ENCODE results near the gene FAM135A.

The FAM135A gene

DNA sequence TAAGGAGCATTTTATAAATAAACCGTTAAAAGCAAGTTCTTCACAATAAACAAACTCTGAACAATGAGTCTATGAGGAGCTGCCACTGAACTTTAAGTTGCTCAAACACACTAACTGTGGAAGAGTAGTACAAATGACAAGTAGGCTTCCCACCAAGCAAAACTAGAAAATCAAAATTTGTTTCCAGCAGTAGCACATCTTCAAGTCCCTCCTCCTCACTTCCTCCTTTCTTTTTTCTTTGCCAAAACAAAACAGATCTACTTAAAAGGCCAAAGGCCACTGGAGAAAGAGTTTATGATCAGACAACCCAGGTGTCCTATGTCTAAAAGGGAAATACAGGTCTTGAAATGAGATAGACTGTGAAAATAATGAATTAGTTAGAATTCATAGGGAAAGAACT, 17.1 kb upstream of the FAM135A start:
- TF ChIP-seq, protein P1, sequence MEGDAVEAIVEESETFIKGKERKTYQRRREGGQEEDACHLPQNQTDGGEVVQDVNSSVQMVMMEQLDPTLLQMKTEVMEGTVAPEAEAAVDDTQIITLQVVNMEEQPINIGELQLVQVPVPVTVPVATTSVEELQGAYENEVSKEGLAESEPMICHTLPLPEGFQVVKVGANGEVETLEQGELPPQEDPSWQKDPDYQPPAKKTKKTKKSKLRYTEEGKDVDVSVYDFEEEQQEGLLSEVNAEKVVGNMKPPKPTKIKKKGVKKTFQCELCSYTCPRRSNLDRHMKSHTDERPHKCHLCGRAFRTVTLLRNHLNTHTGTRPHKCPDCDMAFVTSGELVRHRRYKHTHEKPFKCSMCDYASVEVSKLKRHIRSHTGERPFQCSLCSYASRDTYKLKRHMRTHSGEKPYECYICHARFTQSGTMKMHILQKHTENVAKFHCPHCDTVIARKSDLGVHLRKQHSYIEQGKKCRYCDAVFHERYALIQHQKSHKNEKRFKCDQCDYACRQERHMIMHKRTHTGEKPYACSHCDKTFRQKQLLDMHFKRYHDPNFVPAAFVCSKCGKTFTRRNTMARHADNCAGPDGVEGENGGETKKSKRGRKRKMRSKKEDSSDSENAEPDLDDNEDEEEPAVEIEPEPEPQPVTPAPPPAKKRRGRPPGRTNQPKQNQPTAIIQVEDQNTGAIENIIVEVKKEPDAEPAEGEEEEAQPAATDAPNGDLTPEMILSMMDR (IDR thresholded peaks at IDR 0.05; ENCODE audit: extremely low read depth, missing control alignments): no peak
- no peak for DNase-seq (ENCODE audit: low spot score)

DNA sequence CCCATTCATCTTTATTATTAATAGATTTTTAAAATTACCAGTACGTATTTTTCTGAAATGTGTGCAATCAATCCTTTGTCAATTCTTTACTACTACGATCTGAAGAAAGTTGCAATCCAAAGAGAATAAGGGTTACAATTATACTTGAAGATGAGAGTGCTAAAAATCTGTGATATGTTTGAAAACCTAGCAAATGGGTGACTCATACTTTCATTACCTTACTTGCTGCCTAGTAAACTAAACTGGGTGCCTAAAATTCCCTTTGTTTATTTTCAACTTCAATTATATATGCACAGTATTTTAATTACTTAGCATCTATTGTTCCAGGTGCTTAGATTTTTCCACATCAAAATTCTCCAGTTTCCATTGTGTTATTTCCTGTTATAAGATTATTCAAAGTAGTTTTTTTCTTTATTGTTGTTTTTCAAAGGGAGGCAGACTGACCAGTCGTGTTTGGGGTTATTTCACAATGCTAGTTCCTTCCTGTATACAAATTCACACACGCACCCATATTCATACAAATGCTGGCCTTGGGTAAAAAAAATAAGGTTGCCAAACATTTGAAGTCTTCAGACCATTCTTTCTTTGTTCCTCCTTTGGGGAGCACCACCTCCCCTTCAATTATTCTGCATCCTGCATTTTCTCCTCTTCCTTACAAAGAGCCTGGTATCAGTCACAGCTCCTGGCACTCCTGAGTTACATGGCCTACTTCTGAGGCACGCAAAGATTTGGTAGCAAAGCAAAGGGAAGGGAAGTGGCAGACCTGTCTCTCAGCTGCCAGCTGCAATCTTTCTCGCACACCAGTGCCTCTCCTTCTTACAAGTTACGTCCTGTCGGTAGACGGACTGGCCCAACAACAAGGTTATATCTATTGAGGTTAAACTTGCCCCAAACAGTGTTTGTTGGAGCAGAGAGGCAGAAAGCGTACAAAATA, 16.2 kb upstream of the FAM135A start:
- TF ChIP-seq, protein P1 (IDR thresholded peaks at IDR 0.05; ENCODE audit: extremely low read depth, missing control alignments): no peak
- no peak for DNase-seq (ENCODE audit: low spot score)

DNA sequence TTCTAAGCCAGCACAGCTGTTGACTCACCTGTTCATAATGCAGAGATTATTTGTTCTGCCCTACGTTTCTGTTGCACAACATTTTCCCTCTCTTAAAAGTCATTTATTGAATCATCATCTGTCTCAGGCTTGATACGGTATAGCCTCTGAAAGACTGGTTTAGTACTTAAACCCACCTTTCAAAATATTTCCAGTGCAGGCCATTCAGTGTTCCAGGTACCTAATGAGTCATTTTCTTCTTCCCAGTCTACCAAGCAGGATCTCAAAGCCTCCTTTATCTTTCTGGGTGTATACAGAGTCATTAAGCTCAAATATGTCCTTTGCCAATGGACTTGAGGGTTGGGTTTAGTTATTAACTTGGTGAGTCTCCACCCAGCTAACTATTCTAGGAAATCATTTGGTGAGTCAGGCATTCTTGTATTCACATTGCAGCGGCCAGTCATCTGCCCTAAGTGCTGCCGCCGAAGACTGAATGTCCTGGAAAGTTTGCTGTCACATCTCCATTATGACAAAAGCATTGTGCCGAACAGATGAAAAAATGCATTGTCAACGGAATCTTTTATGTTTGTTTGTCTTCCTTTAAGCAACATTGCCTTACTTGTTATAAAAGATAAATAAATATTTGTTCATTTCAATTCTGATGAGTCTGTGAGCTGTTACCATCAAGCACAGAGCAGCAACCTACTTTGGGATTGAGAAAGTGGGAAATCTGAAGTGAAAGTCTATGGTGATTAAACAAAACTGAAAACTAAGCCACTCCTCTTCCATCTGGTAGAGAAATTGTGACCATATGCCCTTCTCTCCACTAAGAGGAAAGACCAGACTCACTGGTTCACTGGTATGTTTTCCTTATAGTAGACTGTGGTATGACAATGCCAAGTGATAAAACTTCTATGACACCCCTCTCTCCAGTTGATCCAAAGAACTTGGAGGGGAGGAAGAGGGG, 14.3 kb upstream of the FAM135A start:
- DNase-seq (ENCODE audit: low spot score): no peak
- TF ChIP-seq, protein P1 (IDR thresholded peaks at IDR 0.05; ENCODE audit: extremely low read depth, missing control alignments): no peak

DNA sequence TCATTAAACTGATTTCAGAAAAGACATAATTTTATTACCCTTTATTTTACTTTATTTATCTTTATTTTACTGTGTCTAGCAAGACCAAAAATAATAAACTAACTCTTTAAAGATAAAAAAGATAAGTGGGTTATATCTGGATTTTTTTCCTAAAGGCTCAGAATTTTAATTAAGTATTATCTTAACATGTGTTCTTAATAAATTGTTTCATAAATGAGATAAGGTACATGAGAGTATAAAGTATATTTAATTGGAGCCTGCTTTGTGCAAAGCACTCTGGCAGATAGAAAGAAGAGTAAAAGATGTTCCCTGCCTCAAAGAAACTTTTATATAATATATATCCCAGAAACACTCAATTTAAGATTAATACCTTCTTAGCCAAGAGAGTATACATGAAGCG, 8.7 kb upstream of the FAM135A start:
- TF ChIP-seq, protein P1 (IDR thresholded peaks at IDR 0.05; ENCODE audit: extremely low read depth, missing control alignments): no peak
- no peak for DNase-seq (ENCODE audit: low spot score)

DNA sequence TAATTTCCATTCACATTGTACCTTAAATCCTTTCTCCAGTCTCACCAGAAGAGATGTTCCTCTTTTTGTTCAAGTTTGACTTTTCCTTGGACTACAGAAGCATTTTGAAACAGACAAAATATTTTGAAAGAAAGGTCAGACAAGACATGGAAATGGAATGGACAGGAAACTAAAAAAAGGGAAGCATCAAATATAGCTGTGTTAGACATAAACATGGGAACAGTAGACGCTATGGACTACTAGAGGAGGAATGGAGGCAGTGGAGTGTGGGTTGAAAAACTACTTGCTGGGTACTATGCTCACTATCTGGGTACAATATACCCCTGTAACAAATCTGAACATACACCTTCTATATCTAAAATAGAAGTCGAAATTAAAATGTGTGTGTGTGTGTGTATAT, 4.1 kb upstream of the FAM135A start:
- TF ChIP-seq, protein P1 (IDR thresholded peaks at IDR 0.05; ENCODE audit: extremely low read depth, missing control alignments): no peak
- no peak for DNase-seq (ENCODE audit: low spot score)

DNA sequence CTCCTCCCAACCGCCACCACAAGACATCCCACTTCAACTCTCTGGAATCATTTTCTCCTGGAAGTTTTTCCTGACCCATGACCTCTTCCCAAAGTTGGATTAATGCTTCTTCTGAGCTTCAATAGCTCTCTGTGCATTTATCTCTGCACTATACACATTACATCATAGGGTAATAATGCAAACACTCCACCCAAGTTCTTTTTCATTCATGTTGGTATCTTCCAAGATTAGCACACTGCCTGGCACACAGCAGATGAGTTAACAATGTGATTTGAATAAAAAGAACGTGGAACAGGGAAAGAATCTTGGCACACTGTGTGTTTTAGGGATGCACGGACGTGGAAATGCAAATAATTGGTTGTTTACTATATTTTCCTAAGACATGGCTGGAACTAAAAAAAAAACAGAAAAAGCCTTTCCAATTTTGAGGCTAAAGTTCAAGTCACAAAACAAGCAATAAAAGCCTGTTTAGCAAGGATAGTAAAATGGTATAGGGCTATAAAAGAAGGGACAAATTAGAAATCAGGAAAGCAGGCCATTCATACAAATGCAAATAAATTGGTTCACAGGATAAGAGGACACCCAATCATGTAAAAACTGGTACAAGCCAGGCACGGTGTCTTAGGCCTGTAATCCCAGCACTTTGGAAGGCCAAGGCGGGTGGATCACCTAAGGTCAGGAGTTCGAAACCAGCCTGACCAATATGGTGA, 1.6 kb upstream of the FAM135A start:
- TF ChIP-seq, protein P1 (IDR thresholded peaks at IDR 0.05; ENCODE audit: extremely low read depth, missing control alignments): no peak
- no peak for DNase-seq (ENCODE audit: low spot score)
